Lower lobe of right lung (tissue), 2 donors: ENCODE data around the gene DNAJC17. TPM values are rescaled to one million over a fixed set of nuclear protein-coding genes. Genes with fewer than 3 reads are reported as not detected.

ENCODE experiments used
- ATAC-seq, 2 donors: fragments of 200-7000 bp; cut with Tn5 transposase; one replicate each; pipeline ENCODE4 v1.9.1; 2020 to 2022; ENCODE audit warnings: mild to moderate bottlenecking in 2 of 2, moderate library complexity in 2 of 2
- DNase-seq: peaks from one replicate; pipeline ENCODE4 v3.0.0-alpha.2; 2020
- H3K27ac ChIP-seq: fragments of 200-600 bp; one replicate; pipeline ENCODE4 v1.8.0; 2022
- H3K27me3 ChIP-seq: fragments of 200-600 bp; one replicate; pipeline ENCODE4 v1.8.0; 2022; ENCODE audit warnings: low read depth
- H3K36me3 ChIP-seq: fragments of 200-600 bp; one replicate; pipeline ENCODE4 v1.8.0; 2022; ENCODE audit warnings: mild to moderate bottlenecking
- H3K4me1 ChIP-seq: fragments of 200-600 bp; one replicate; pipeline ENCODE4 v1.8.0; 2022
- H3K4me3 ChIP-seq: fragments of 200-600 bp; one replicate; pipeline ENCODE4 v1.8.0; 2022; ENCODE audit warnings: mild to moderate bottlenecking
- H3K9me3 ChIP-seq: fragments of 200-600 bp; one replicate; pipeline ENCODE4 v1.8.0; 2022
- intact Hi-C: fragments of 100-400 bp; cut with DNase I; formaldehyde crosslinking; loops from one replicate; pipeline ENCODE4 v1.11.0; 2022
- total RNA-seq: library from RNA; stranded (reverse); fragmentation: NEBNext Ultra II Directional; extraction: Animal tissue kit (Norgen Biotek cat#: 25700); gene quantifications from one replicate; pipeline ENCODE4 v1.2.1, GENCODE V29; 2021
- TF ChIP-seq, protein P1 (sequence below): fragments of 200-600 bp; IDR thresholded peaks from one replicate; pipeline ENCODE4 v1.8.0; 2022; ENCODE audit warnings: antibody characterized with exemption, mild to moderate bottlenecking
- donor health status: DM: no; HTN: yes; CAD: no; lungs with severe emphysema.

DNAJC17 gene
- total RNA-seq, 1 donor from 2014 or later: 28.4 TPM

GRCh38 chr15:40828447-40829036 is 21.3 kb upstream of the DNAJC17 start, which contains the start of gene PPP1R14D:
Gene PPP1R14D (minus strand): TSS chr15:40828708. CDS start chr15:40828641, 67 bp downstream.
- no peaks in the 10 kb centered on the region for H3K9me3 ChIP-seq
- H3K27me3 ChIP-seq: no peaks in the 10 kb centered on the region
- no peaks in the 10 kb centered on the region for H3K4me1 ChIP-seq
- TF ChIP-seq, protein P1, sequence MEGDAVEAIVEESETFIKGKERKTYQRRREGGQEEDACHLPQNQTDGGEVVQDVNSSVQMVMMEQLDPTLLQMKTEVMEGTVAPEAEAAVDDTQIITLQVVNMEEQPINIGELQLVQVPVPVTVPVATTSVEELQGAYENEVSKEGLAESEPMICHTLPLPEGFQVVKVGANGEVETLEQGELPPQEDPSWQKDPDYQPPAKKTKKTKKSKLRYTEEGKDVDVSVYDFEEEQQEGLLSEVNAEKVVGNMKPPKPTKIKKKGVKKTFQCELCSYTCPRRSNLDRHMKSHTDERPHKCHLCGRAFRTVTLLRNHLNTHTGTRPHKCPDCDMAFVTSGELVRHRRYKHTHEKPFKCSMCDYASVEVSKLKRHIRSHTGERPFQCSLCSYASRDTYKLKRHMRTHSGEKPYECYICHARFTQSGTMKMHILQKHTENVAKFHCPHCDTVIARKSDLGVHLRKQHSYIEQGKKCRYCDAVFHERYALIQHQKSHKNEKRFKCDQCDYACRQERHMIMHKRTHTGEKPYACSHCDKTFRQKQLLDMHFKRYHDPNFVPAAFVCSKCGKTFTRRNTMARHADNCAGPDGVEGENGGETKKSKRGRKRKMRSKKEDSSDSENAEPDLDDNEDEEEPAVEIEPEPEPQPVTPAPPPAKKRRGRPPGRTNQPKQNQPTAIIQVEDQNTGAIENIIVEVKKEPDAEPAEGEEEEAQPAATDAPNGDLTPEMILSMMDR: no peak
- DNase-seq (no peak), ATAC-seq (no peak)
- H3K4me3 ChIP-seq: no peak within 1 kb of the TSS
- no peaks in the 10 kb centered on the region for H3K36me3 ChIP-seq
- intact Hi-C loops: no loop called here
- H3K27ac ChIP-seq: no peak within 1 kb of the TSS

DNA sequence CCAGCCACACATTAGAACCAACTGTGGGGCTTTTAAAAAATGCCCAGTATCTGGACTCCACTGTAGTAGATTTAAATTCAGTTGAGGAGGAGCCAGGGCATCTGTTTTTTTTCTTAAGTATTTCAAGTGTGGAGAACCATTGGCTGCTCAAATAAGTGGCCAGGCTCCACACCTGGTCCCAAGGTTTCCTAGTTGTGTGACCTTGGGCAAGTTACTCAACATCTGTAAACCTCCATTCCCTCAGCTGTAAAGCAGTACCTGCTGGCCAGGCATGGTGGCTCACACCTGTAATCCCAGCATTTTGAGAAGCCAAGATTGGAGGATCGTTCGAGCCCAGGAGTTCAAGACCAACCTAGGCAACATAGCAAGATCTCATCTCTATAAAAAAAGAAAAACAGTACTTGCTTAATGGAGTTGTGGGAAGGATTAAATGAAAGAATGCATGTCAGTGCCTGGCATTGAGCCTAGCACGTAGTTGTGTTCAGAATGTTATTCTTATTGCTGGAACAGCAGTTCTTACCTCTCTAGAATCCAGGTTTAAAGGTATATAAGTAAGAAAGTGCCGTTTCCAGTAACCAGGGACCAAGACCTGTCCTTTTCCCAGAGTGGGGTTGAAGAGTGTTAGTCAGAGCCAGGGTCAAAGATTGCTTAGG is 19.3 kb upstream of the DNAJC17 start:
- no peak overlapping the region for H3K4me3 ChIP-seq
- H3K4me1 ChIP-seq: no peaks in the 10 kb centered on the region
- TF ChIP-seq, protein P1: no peak
- H3K36me3 ChIP-seq: no peaks in the 10 kb centered on the region
- H3K27me3 ChIP-seq: no peaks in the 10 kb centered on the region
- DNase-seq (no peak), ATAC-seq (no peak)
- intact Hi-C loops: no loop called here
- H3K27ac ChIP-seq: no peak overlapping the region
- no peaks in the 10 kb centered on the region for H3K9me3 ChIP-seq

- peak; percentile 39 to 68 for ATAC-seq
- Histone ChIP-seq H3K4me1 (no peaks in the 10 kb centered on the region), H3K4me3 (no peak overlapping the region), H3K27ac (no peak overlapping the region), H3K36me3 (no peaks in the 10 kb centered on the region), H3K9me3 (no peaks in the 10 kb centered on the region), H3K27me3 (no peaks in the 10 kb centered on the region)
- no peak for DNase-seq
- intact Hi-C loops: no loop called here
- TF ChIP-seq, protein P1: no peak
These were observed 18.6 kb upstream of the DNAJC17 start for GRCh38 chr15:40825661-40826422.

DNA sequence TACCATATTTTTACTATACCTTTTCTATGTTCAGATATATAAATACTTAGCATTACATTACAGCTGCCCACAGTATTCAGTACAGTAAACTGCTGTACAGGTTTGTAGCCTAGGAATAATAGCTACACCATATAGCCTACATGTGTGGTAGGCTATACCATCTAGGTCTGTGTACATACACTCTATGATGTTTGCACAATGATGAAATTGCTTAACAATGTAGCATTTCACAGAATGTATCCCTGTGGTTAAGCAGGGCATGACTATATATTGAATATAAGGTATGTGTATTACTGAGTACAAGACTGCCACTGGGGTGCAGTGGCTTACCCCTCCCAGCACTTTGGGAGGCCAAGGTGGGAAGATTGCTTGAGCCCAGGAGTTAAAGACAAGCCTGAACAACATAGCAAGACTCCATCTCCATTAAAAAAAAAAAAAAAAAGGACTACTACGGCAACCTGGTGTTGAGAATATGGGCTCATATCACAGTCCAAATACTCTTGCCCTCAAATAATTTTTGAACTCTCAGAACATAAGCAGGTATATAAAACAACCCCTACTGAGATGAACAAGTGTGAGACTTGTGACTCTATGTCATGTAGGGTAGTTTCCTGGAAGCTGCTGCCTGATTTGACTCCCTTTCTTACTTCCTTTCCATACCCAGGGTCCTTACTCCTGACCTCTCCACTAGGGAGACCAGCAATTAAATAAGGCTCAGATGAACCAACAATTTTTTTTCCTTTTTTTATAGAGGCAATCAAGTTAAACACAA is 16.5 kb upstream of the DNAJC17 start:
- ATAC-seq (no peak), DNase-seq (no peak)
- TF ChIP-seq, protein P1: no peak
- intact Hi-C loops: no loop called here
- Histone ChIP-seq H3K4me1 (no peaks in the 10 kb centered on the region), H3K36me3 (no peaks in the 10 kb centered on the region), H3K27me3 (no peaks in the 10 kb centered on the region), H3K4me3 (no peak overlapping the region), H3K27ac (no peak overlapping the region), H3K9me3 (no peaks in the 10 kb centered on the region)

DNA sequence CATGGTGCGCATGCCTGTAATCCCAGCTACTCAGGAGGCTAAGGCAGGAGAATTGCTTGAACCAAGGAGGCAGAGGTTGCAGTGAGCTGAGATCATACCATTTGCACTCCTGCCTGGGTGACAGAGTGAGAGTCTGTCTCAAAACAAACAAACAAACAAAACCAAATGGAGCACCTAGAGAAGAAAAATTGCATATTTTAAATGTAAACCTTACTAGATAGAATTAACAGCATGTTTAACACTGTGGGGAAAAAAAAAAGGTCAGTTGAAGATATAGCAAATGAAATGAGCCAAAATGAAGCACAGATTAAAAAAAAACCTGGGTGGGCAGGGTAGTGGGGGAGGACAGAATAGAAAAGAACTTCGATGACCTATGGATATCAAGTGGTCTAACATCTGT is 13.9 kb upstream of the DNAJC17 start:
- no peak for ATAC-seq
- Histone ChIP-seq H3K4me3 (no peak overlapping the region), H3K4me1 (no peaks in the 10 kb centered on the region), H3K27ac (no peak overlapping the region), H3K36me3 (no peaks in the 10 kb centered on the region), H3K9me3 (no peaks in the 10 kb centered on the region), H3K27me3 (no peaks in the 10 kb centered on the region)
- TF ChIP-seq, protein P1: no peak
- intact Hi-C loops: no loop called here
- DNase-seq: no peak
